ENCODE results near the gene SYN1.

DNA sequence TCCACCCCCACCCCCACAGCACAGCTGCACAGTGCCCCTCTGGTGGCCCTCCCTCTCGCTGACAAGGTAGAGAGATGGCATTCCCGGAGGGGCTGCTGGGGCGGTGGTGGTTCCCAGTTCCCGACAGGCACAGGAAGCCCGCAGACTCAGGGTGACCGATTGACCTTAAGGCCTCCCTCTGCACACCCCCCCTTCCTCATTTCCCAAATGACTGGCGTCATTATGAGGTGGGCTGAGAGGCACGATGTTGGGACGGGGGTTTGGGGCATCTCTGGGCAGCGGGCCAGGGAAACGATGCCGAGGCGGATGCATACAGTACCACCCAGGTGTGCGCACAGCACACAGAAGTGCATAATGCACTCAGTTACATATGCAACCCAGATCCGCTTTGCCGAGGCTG is 41.0 kb downstream of the SYN1 start:
- no peak for TF ChIP-seq POLR2A (IDR thresholded peaks at IDR 0.05)
- TF ChIP-seq, protein P1, sequence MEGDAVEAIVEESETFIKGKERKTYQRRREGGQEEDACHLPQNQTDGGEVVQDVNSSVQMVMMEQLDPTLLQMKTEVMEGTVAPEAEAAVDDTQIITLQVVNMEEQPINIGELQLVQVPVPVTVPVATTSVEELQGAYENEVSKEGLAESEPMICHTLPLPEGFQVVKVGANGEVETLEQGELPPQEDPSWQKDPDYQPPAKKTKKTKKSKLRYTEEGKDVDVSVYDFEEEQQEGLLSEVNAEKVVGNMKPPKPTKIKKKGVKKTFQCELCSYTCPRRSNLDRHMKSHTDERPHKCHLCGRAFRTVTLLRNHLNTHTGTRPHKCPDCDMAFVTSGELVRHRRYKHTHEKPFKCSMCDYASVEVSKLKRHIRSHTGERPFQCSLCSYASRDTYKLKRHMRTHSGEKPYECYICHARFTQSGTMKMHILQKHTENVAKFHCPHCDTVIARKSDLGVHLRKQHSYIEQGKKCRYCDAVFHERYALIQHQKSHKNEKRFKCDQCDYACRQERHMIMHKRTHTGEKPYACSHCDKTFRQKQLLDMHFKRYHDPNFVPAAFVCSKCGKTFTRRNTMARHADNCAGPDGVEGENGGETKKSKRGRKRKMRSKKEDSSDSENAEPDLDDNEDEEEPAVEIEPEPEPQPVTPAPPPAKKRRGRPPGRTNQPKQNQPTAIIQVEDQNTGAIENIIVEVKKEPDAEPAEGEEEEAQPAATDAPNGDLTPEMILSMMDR (IDR thresholded peaks at IDR 0.05), result no peak
